OCI-LY1 (cell line): ENCODE results near the gene CIZ1.

Source experiments
- H2AFZ ChIP-seq: fragments of 200-600 bp; sonication (generic), shearing (Covaris generic); 2 replicates; pipeline ENCODE4 v1.6.0; 2014; ENCODE audit warnings: antibody characterized with exemption, mild to moderate bottlenecking, low read length
- H3F3A ChIP-seq: fragments of 200-600 bp; sonication (generic), shearing (Covaris generic); 2 replicates; pipeline ENCODE4 v1.6.0; 2014; ENCODE audit warnings: mild to moderate bottlenecking, antibody characterized with exemption, low read length, moderate library complexity; ENCODE audit not compliant: insufficient read depth
- H3K27ac ChIP-seq: fragments of 200-600 bp; sonication (generic); 2 replicates; pipeline ENCODE4 v1.5.1; 2014; ENCODE audit warnings: low read length, mixed run types, mild to moderate bottlenecking, low read depth; ENCODE audit not compliant: poor library complexity, severe bottlenecking
- H3K27me3 ChIP-seq: fragments of 200-600 bp; sonication (generic); 2 replicates; pipeline ENCODE4 v1.6.0; 2014; ENCODE audit warnings: antibody characterized with exemption, mild to moderate bottlenecking, low read length, moderate library complexity; ENCODE audit not compliant: insufficient read depth
- H3K36me3 ChIP-seq: fragments of 200-600 bp; sonication (generic); 2 replicates; pipeline ENCODE4 v1.6.1; 2014; ENCODE audit warnings: mild to moderate bottlenecking, antibody characterized with exemption, low read length, moderate library complexity, mixed read lengths; ENCODE audit not compliant: insufficient read depth
- H3K4me1 ChIP-seq: fragments of 200-600 bp; sonication (generic); 2 replicates; pipeline ENCODE4 v1.5.1; 2014; ENCODE audit warnings: mild to moderate bottlenecking, low read length, moderate library complexity; ENCODE audit not compliant: insufficient read depth, severe bottlenecking
- H3K4me2 ChIP-seq: fragments of 200-600 bp; sonication (generic), shearing (Covaris generic); 2 replicates; pipeline ENCODE4 v1.6.1; 2014; ENCODE audit warnings: low read length
- H3K4me3 ChIP-seq: fragments of 200-600 bp; sonication (generic); 2 replicates; pipeline ENCODE4 v1.5.1; 2014; ENCODE audit warnings: low read length, low read depth, mild to moderate bottlenecking, mixed read lengths; ENCODE audit not compliant: poor library complexity, severe bottlenecking
- H3K79me2 ChIP-seq: fragments of 200-600 bp; shearing (Covaris generic); 2 replicates; pipeline ENCODE4 v1.6.1; 2016; ENCODE audit warnings: mixed run types, low read length, mixed read lengths; ENCODE audit not compliant: insufficient read depth
- H3K9ac ChIP-seq: fragments of 200-600 bp; sonication (generic), shearing (Covaris generic); 2 replicates; pipeline ENCODE4 v1.6.1; 2014; ENCODE audit warnings: mild to moderate bottlenecking, low read length, mixed read lengths
- H3K9me2 ChIP-seq: fragments of 200-600 bp; sonication (generic), shearing (Covaris generic); 2 replicates; pipeline ENCODE4 v1.6.1; 2014; ENCODE audit warnings: low read depth, mild to moderate bottlenecking, low read length, mixed read lengths
- H3K9me3 ChIP-seq: fragments of 200-600 bp; shearing (Covaris generic); 2 replicates; pipeline ENCODE4 v1.6.1; 2014; ENCODE audit warnings: low read length, mixed read lengths
- H4K20me1 ChIP-seq: fragments of 200-600 bp; sonication (generic), shearing (Covaris generic); 2 replicates; pipeline ENCODE4 v1.6.0; 2016; ENCODE audit warnings: mild to moderate bottlenecking, low read length; ENCODE audit not compliant: insufficient read depth
- EZH2 ChIP-seq: fragments of 200-600 bp; sonication (generic), shearing (Covaris generic); IDR thresholded peaks from 2 replicates; pipeline ENCODE4 v1.8.0; 2017; ENCODE audit warnings: borderline replicate concordance, mixed run types, mild to moderate bottlenecking, antibody characterized with exemption, low read length, moderate library complexity, mixed read lengths
- TF ChIP-seq, protein P1 (sequence below): fragments of 200-600 bp; sonication (generic), shearing (Covaris generic); IDR thresholded peaks from 2 replicates; pipeline ENCODE4 v1.5.1; 2017; ENCODE audit warnings: mild to moderate bottlenecking, antibody characterized with exemption, low read length, moderate library complexity, mixed read lengths

CIZ1 gene

DNA sequence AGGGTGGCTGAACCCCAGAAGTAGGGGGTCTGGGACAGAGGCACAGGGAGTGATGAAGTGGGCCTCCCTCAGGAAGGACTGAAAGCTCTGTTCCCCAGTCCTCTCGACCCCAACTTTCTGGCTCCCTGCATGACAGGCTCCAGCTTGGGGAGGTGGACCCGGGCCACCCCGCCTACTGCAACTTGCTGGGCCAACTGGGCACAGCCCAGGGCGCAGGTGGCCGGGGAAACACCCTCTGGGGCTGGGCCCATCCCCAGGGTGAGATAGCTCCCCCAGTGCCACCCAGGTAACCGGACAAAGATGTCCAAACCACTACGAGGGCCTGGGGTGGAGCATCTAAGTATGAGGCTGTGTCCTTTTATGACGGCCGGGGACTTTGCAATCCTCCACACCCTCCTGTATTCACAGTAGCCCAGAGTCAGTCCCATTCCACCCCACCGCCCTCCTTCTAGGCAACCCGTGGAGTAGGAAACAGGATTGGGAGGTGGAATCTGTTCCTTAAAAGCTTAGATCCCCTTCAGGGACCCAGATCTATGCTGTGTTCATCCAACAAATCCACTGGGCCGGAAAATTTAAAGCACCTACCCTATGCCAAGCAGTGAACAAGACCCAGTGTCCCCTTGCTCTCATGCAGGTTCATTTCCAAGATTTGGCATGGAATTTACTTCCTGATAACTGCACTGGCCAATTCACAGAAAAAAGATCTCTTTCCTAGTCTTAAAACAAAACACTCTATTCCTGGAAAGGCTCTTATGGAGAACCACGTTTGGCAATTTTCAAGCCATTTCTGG, 31.7 kb upstream of the CIZ1 start:
- no peak overlapping the region for H2AFZ ChIP-seq
- no peaks in the 10 kb centered on the region for H3K9me3 ChIP-seq
- H3K36me3 ChIP-seq: no peaks in the 10 kb centered on the region
- H3K4me1 ChIP-seq: peaks cover 8% of the 10 kb centered on the region
- no peak overlapping the region for H3K4me2 ChIP-seq
- no peaks in the 10 kb centered on the region for H4K20me1 ChIP-seq
- H3K27me3 ChIP-seq: peaks cover 9% of the 10 kb centered on the region; the same call in 1 of the 2 replicates
- H3K9me2 ChIP-seq: no peaks in the 10 kb centered on the region
- TF ChIP-seq, protein P1, sequence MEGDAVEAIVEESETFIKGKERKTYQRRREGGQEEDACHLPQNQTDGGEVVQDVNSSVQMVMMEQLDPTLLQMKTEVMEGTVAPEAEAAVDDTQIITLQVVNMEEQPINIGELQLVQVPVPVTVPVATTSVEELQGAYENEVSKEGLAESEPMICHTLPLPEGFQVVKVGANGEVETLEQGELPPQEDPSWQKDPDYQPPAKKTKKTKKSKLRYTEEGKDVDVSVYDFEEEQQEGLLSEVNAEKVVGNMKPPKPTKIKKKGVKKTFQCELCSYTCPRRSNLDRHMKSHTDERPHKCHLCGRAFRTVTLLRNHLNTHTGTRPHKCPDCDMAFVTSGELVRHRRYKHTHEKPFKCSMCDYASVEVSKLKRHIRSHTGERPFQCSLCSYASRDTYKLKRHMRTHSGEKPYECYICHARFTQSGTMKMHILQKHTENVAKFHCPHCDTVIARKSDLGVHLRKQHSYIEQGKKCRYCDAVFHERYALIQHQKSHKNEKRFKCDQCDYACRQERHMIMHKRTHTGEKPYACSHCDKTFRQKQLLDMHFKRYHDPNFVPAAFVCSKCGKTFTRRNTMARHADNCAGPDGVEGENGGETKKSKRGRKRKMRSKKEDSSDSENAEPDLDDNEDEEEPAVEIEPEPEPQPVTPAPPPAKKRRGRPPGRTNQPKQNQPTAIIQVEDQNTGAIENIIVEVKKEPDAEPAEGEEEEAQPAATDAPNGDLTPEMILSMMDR: no peak
- H3K79me2 ChIP-seq: no peaks in the 10 kb centered on the region
- H3K4me3 ChIP-seq: no peak overlapping the region
- H3K9ac ChIP-seq: no peak overlapping the region
- no peaks in the 10 kb centered on the region for H3F3A ChIP-seq
- no peak overlapping the region for H3K27ac ChIP-seq

DNA sequence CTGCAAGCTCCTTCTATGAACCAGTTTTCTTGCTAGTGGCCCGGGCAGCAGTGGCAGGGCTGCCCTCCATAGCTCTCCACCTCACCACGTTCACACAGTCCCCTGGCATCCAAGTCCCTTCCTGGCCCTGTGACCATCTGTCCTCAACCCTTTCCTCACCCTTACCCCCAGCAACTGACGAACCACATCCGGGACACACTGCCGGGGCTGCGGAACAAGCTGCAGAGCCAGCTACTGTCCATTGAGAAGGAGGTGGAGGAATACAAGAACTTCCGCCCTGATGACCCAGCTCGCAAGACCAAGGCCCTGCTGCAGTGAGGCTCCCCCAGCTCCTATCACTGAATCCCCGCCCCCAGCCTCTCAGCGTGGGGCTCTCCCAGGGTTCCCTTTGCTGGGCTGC, 30.7 kb upstream of the CIZ1 start:
- H3K27ac ChIP-seq: no peak overlapping the region

DNA sequence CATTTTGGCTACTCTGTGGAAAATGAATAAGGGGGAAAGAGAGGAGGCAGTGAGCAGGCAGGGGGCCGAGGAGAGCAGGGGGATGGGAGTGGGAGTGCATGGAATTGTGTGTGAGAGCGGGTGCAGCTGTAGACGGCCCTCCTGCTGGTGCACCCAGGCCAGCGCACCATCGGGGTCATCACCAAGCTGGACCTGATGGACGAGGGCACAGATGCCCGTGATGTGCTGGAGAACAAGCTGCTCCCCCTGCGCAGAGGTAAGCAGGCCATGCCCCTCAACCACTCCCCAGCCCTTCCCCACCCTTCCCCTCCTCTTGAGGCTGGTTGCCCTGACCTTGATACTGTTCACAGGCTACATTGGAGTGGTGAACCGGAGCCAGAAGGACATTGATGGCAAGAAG, 28.5 kb upstream of the CIZ1 start:
- no peaks in the 10 kb centered on the region for H4K20me1 ChIP-seq
- no peak overlapping the region for H3K27ac ChIP-seq
- TF ChIP-seq EZH2: no peak
- TF ChIP-seq, protein P1: no peak
- no peaks in the 10 kb centered on the region for H3K79me2 ChIP-seq
- H3K9me2 ChIP-seq: no peaks in the 10 kb centered on the region
- H3K36me3 ChIP-seq: no peaks in the 10 kb centered on the region
- H3K4me3 ChIP-seq: no peak overlapping the region
- H3K4me1 ChIP-seq: peaks cover 9% of the 10 kb centered on the region
- H3K4me2 ChIP-seq: no peak overlapping the region
- H3K9me3 ChIP-seq: no peaks in the 10 kb centered on the region
- no peak overlapping the region for H2AFZ ChIP-seq
- no peak overlapping the region for H3K9ac ChIP-seq
- H3K27me3 ChIP-seq: peaks cover 7% of the 10 kb centered on the region; the same call in 1 of the 2 replicates
- no peaks in the 10 kb centered on the region for H3F3A ChIP-seq

More for the DNA sequence above, 30.7 kb upstream of the CIZ1 start:
- no peak for TF ChIP-seq EZH2
- TF ChIP-seq, protein P1: no peak
- Histone ChIP-seq H3K4me2 (no peak overlapping the region), H3K27me3 (peaks cover 9% of the 10 kb centered on the region; the same call in 1 of the 2 replicates), H3K4me1 (peaks cover 9% of the 10 kb centered on the region), H2AFZ (no peak overlapping the region), H3K9ac (no peak overlapping the region), H3K4me3 (no peak overlapping the region), H4K20me1 (no peaks in the 10 kb centered on the region), H3K36me3 (no peaks in the 10 kb centered on the region), H3K9me3 (no peaks in the 10 kb centered on the region), H3K79me2 (no peaks in the 10 kb centered on the region), H3F3A (no peaks in the 10 kb centered on the region), H3K9me2 (no peaks in the 10 kb centered on the region)
